ENCODE measurements around the gene ZNF165. TPM values are rescaled to one million over a fixed set of nuclear protein-coding genes. Genes with fewer than 3 reads are reported as not detected.

The ZNF165 gene
- total RNA-seq, 2 experiments from 2014 or later = 4.3 TPM

GRCh38 chr6:28136585-28137504 lies 56.5 kb downstream of the ZNF165 start:
- Mint-ChIP-seq H3K9me3 (no peaks in the 10 kb centered on the region), H3K36me3 (peaks cover 17% of the 10 kb centered on the region), H3K27me3 (no peaks in the 10 kb centered on the region), H3K4me3 (peak overlapping the region; percentile 91), H3K27ac (peak overlapping the region; percentile 95), H3K4me1 (peaks cover 57% of the 10 kb centered on the region)
- DNase-seq = peak; percentile 78

GRCh38 chr6:28137505-28137981 lies 57.2 kb downstream of the ZNF165 start:
- no peaks in the 10 kb centered on the region for H3K27me3 Mint-ChIP-seq
- no peaks in the 10 kb centered on the region for H3K9me3 Mint-ChIP-seq
- DNase-seq = peak; percentile 26
- peaks cover 57% of the 10 kb centered on the region for H3K4me1 Mint-ChIP-seq
- H3K4me3 Mint-ChIP-seq = peak overlapping the region; percentile 91
- peaks cover 17% of the 10 kb centered on the region for H3K36me3 Mint-ChIP-seq
- H3K27ac Mint-ChIP-seq = peak overlapping the region; percentile 95

Other genes with a start within 250 kb of the ZNF165 start
- not detected for gene OR2B2, start 168.2 kb upstream of the ZNF165 start, total RNA-seq
- gene OR2B6, start 123.3 kb upstream of the ZNF165 start, total RNA-seq = not detected
- 1 to 10 TPM; 2.9 to 3.3 TPM for gene ZSCAN16, start 44.0 kb downstream of the ZNF165 start, total RNA-seq
- 10 to 100 TPM; 13.8 to 14.6 TPM for gene ZKSCAN8, start 61.3 kb downstream of the ZNF165 start, total RNA-seq
- gene ZSCAN9, start 144.7 kb downstream of the ZNF165 start, total RNA-seq = 1 to 10 TPM; 4.3 to 5.2 TPM
- 1 to 10 TPM; 4.5 to 5.0 TPM for gene ZKSCAN4, start 171.7 kb downstream of the ZNF165 start, total RNA-seq
- gene NKAPL, start 178.7 kb downstream of the ZNF165 start, total RNA-seq = under 1 TPM; 0.46 to 0.64 TPM
- 1 to 10 TPM; 5.2 to 5.8 TPM for gene ZSCAN26, start 186.6 kb downstream of the ZNF165 start, total RNA-seq
- gene PGBD1, start 201.0 kb downstream of the ZNF165 start, total RNA-seq = 1 to 10 TPM; 3.4 to 3.8 TPM